Activated T-helper 2 cell treated with anti-CD3 and anti-CD28 coated beads, Interferon-gamma antibody, Interleukin-2, Interleukin-4, amounts not matched to agents 10 μg/mL and 5 μg/mL and 100 μg/mL, durations not matched to agents 14 hours and 24 hours and 36 hours (primary cell): ENCODE measurements around the gene STK24. TPM values are rescaled to one million over a fixed set of nuclear protein-coding genes. Genes with fewer than 3 reads are reported as not detected.

Source experiments
- DNase-seq: peaks from one replicate; pipeline ENCODE4 v3.0.0; 2021; ENCODE audit warnings: low spot score
- H3K27ac Mint-ChIP-seq: one replicate; pipeline ENCODE4 v1.8.0; 2021; ENCODE audit warnings: mixed read lengths
- H3K27me3 Mint-ChIP-seq: one replicate; pipeline ENCODE4 v1.8.0; 2021; ENCODE audit warnings: low read depth, mixed read lengths
- H3K36me3 Mint-ChIP-seq: one replicate; pipeline ENCODE4 v1.8.0; 2021; ENCODE audit warnings: low read depth, mixed read lengths
- H3K4me1 Mint-ChIP-seq: one replicate; pipeline ENCODE4 v1.8.0; 2021; ENCODE audit warnings: low read depth, mixed read lengths
- H3K4me3 Mint-ChIP-seq: one replicate; pipeline ENCODE4 v1.8.0; 2021; ENCODE audit warnings: low read depth, mild to moderate bottlenecking, moderate library complexity, mixed read lengths
- H3K9me3 Mint-ChIP-seq: one replicate; pipeline ENCODE4 v1.8.0; 2021; ENCODE audit warnings: mixed read lengths
- intact Hi-C: fragments of 100-400 bp; cut with micrococcal nuclease; formaldehyde crosslinking; loops from one replicate; pipeline ENCODE4 v1.15.1; 2023
- total RNA-seq: library from RNA; stranded (reverse); gene quantifications from 2 replicates; pipeline ENCODE4 v1.2.3, GENCODE V29; 2022

Gene STK24
- total RNA-seq, 1 donor from 2014 or later: 127 TPM

DNA sequence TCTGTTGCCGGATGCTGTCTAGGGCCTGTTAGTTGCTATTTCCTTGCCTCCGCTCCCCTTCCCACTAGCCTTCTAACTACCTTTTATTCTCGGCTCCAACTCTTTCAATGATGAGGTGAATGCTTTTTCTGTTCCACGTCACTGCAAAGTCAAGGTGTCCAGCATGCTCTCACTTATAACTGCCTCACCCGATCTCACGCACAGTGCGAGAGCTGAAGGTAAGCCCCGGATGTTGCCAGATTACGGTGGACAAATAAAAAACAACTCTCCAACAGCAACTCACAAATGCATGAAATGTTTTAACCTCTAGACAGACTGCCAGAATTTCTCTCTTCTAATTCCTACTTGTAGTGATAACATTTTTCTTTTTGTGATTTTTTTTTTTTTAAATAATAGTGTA lies 169.9 kb downstream of the STK24 start:
- intact Hi-C loops: no loop called here
- DNase-seq: no peak
- no peaks in the 10 kb centered on the region for H3K36me3 Mint-ChIP-seq
- no peaks in the 10 kb centered on the region for H3K9me3 Mint-ChIP-seq
- no peak overlapping the region for H3K27ac Mint-ChIP-seq
- H3K4me1 Mint-ChIP-seq: peaks cover 4% of the 10 kb centered on the region
- no peak overlapping the region for H3K4me3 Mint-ChIP-seq
- peaks cover 11% of the 10 kb centered on the region for H3K27me3 Mint-ChIP-seq

DNA sequence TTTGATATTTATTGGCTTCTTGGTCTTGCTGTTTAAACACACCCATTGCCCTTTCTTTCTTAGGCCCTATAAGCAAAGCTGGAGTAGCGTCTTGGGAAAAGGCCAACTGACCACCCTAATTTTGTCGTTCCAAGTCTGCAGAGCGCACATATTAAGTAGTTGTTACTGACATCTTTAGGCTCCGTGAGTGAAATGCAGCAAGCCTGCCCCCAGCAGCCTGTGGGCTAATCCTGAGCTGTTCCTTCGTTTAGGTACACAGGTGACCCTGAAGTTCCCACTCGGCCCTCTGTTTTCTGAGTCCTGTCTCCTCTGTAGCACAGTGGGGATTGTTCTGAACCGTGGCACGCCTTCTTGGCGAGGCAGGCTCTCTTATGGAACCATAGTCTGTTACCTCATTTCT lies 170.5 kb downstream of the STK24 start:
- no peak for DNase-seq
- intact Hi-C loops: no loop called here
- peaks cover 8% of the 10 kb centered on the region for H3K27me3 Mint-ChIP-seq
- H3K27ac Mint-ChIP-seq: no peak overlapping the region
- no peaks in the 10 kb centered on the region for H3K4me1 Mint-ChIP-seq
- H3K4me3 Mint-ChIP-seq: no peak overlapping the region
- no peaks in the 10 kb centered on the region for H3K36me3 Mint-ChIP-seq
- H3K9me3 Mint-ChIP-seq: no peaks in the 10 kb centered on the region

DNA sequence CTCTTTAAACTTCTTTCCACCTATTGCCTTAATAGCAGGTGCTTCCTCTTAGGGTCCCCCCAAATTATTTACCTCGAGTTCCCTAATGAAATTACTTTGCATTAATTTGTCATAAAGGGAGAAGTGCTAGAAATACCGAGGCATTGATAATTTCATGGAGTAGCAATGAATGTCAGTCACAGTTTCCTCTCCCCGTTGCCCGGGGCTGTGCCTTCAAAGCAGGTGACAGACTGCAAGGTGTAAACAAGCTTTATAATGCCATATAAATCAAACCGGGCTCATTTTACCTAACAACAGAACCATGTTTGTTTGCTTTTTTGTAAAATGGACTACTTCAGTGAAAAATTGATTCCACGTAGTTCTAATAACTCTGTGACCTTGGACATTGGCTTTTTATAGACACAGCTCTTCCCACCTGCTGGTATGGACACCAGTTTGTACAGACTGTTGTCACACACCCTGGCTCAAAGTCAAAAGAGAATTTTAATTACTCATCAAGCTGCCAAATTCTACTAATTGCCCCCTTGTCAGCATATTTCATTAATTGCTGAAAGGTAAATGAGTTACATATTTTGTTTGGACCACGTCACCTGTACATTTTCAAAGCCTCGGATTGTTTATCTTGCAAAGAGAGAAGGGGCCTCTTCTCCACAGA lies 171.1 kb downstream of the STK24 start:
- intact Hi-C loops: no loop called here
- DNase-seq: no peak
- peaks cover 6% of the 10 kb centered on the region for H3K27me3 Mint-ChIP-seq
- no peaks in the 10 kb centered on the region for H3K9me3 Mint-ChIP-seq
- no peaks in the 10 kb centered on the region for H3K4me1 Mint-ChIP-seq
- H3K27ac Mint-ChIP-seq: no peak overlapping the region
- no peak overlapping the region for H3K4me3 Mint-ChIP-seq
- H3K36me3 Mint-ChIP-seq: no peaks in the 10 kb centered on the region

DNA sequence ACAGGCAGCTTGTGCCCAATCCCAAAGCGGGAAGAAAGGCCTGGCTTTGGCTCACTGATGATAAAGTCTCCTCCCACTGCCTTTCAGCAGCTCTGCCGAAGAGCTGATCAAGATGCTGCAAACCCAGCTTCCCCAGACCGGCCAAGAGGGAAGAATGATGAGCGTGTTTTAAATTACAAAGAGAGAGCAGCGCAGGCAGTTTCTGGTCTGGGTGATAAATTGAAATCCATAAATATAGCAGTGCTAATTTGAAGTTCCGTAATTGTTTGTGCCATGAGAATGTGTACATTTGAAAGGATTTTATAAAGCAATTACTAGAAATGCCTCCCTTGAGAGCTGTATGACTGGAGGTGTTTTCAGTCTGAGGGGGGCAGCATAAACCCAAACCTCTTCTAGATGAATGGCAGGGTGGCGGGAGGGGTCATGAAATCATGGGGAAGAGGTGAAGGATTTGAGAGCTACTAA lies 171.8 kb downstream of the STK24 start:
- Mint-ChIP-seq H3K9me3 (no peaks in the 10 kb centered on the region), H3K4me1 (no peaks in the 10 kb centered on the region), H3K27me3 (peaks cover 6% of the 10 kb centered on the region), H3K36me3 (no peaks in the 10 kb centered on the region), H3K27ac (no peak overlapping the region), H3K4me3 (no peak overlapping the region)
- no peak for DNase-seq
- intact Hi-C loops: no loop called here

DNA sequence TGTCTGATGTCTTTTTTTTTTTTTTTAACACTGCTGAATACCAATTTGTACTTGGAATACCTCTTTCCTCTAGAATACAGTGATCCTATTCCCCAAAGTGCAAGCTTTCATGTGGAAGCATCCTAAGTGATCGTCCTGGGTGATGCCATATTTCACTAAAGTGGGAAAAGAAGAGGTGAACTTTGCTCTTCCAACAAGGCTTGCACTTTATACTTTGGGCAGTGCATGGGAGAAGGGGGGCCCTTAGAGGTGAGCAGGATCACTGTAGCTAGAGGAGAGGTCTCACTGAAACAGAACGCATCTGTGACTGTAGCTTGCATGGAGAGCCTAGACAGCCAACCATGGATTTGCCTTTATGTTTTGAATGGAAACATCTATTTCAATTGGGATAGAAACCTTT lies 173.8 kb downstream of the STK24 start:
- H3K4me1 Mint-ChIP-seq: no peaks in the 10 kb centered on the region
- intact Hi-C loops: no loop called here
- H3K9me3 Mint-ChIP-seq: no peaks in the 10 kb centered on the region
- H3K36me3 Mint-ChIP-seq: no peaks in the 10 kb centered on the region
- no peak for DNase-seq
- H3K27ac Mint-ChIP-seq: no peak overlapping the region
- H3K27me3 Mint-ChIP-seq: peaks cover 12% of the 10 kb centered on the region
- H3K4me3 Mint-ChIP-seq: no peak overlapping the region

DNA sequence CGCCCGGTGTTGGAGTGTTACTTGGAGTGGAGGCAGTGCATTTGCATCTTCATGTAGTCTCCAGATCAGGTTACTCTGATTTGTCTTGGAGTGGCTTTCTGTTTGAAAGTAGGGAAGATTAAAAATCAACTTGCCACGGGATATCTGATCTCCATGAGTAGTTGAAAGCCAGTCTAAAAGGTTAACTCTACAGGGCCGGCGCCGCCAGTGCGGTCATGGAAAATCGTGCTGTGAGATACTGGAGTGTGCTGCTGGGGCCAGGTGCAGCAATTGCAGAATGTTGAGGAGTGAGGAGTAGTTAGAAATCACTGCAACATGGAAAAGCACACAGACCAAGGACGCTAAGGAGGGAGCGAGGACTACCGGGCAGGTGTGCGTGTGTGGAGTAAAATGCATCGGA lies 175.0 kb downstream of the STK24 start:
- no peak for DNase-seq
- intact Hi-C loops: no loop called here
- Mint-ChIP-seq H3K9me3 (no peaks in the 10 kb centered on the region), H3K36me3 (no peaks in the 10 kb centered on the region), H3K27me3 (peaks cover 18% of the 10 kb centered on the region), H3K4me1 (no peaks in the 10 kb centered on the region), H3K4me3 (no peak overlapping the region), H3K27ac (no peak overlapping the region)

DNA sequence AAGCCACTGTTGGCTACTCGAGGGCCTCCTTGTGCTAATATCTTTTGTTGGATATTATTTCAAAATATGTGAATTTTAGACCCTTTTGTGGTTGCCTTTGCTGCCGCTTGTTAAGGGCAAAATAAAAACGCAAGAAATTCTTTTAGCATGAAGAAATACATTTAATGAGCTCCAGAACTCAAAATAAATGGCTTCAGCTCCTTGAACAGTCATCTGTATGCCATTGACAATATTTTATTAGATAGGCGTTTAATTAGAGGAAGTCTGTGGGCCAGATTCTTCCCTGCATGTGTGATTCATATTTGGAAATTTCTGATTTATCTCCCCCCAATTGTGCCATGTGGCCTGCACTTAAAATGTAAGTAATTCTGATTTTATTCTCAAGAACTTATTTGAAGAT lies 177.2 kb downstream of the STK24 start:
- H3K9me3 Mint-ChIP-seq: no peaks in the 10 kb centered on the region
- no peaks in the 10 kb centered on the region for H3K4me1 Mint-ChIP-seq
- intact Hi-C loops: no loop called here
- no peaks in the 10 kb centered on the region for H3K36me3 Mint-ChIP-seq
- H3K27ac Mint-ChIP-seq: no peak overlapping the region
- no peak overlapping the region for H3K4me3 Mint-ChIP-seq
- H3K27me3 Mint-ChIP-seq: peaks cover 16% of the 10 kb centered on the region
- no peak for DNase-seq

DNA sequence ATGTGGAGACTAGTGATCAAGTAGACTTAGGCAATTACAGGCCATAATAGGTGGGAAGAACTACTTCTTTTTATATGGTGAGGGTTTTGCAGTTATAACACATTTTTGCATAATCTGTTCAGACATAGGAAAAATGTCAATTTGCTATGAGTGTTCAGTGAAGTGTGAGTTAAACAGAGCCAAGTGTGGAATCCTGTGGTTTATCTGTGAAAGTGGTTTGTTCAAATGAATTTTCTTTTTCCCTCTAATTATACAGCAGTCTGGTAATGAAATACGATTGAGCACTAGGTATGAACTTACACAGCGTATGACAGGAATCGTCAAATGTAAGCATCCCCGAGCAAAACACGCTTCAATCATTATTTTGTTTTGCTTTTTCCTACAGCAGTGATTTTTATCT lies 178.3 kb downstream of the STK24 start:
- Mint-ChIP-seq H3K9me3 (no peaks in the 10 kb centered on the region), H3K27ac (no peak overlapping the region), H3K27me3 (peaks cover 14% of the 10 kb centered on the region), H3K4me3 (no peak overlapping the region), H3K4me1 (no peaks in the 10 kb centered on the region), H3K36me3 (no peaks in the 10 kb centered on the region)
- no peak for DNase-seq
- intact Hi-C loops: no loop called here

DNA sequence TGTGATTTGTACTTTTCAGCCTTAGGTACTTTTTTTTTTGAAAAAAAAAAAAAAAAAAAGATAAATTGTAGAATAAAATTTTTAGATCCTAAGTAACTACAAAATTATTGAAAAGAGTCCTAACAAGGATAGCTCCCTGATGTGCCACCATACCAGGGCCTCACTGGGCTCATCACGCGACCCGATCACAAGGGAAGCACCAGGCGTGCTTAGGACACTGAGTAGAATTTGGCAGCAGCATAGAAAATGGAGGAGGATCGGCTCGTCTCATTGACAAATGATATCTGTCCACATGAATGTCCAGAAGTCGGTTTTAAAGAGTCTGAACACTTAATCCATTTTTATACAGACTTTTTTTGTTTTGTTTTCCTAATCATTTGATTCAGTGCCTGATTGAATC lies 179.0 kb downstream of the STK24 start:
- H3K27me3 Mint-ChIP-seq: peaks cover 14% of the 10 kb centered on the region
- no peak overlapping the region for H3K4me3 Mint-ChIP-seq
- no peak overlapping the region for H3K27ac Mint-ChIP-seq
- intact Hi-C loops: no loop called here
- DNase-seq: no peak
- no peaks in the 10 kb centered on the region for H3K36me3 Mint-ChIP-seq
- H3K9me3 Mint-ChIP-seq: no peaks in the 10 kb centered on the region
- no peaks in the 10 kb centered on the region for H3K4me1 Mint-ChIP-seq

DNA sequence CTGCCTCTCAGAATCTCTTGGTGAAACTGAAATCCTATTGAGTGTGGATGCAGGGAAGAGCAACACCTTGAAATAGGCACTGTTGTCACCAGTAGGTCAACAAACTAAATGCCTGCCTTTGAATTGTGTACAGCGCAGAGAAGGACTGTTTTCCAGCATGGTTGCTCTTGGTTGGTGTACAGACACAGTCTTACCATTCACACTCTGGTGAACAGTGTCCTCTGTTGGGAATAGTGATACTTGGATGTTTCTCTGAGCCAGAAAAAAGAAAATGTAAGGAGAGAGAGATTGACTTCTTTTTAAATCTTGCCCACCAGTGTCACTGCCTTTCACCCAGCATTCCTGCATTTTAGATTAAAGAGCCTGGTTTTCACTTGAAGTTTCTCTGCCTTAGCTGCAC lies 179.7 kb downstream of the STK24 start:
- H3K9me3 Mint-ChIP-seq: no peaks in the 10 kb centered on the region
- intact Hi-C loops: no loop called here
- no peak for DNase-seq
- no peak overlapping the region for H3K4me3 Mint-ChIP-seq
- no peaks in the 10 kb centered on the region for H3K4me1 Mint-ChIP-seq
- no peak overlapping the region for H3K27ac Mint-ChIP-seq
- H3K27me3 Mint-ChIP-seq: peaks cover 14% of the 10 kb centered on the region
- H3K36me3 Mint-ChIP-seq: no peaks in the 10 kb centered on the region

DNA sequence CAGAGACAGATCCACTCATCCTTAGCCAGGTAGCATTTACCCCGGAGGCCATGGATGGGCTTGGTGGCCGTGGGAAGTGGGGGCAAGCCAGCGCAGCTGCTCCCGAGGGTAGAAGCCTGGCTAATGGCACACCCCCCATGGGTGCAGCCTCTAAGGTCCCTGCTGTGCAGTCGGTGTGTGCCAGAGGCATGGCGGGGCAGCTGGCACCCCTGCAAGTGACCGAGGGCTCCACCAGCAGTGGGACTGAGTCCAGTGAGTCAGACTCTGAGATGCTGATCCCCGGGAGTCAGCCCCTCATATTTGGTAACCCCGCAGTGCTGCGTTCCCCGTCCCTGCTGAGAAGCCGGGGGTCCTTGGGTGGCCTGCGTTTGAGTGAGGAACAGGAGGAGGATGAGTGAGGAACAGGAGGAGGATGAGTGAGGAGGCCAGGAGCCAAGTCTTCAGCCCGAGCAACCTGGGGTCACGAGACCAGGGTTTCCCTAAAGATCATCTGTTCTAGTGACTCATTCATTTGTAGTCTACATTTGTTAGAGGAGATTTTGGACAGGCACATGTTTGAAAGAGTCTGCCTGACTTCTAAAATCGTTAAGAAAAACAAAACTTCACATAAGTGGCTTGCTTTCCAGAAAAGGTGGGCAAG lies 180.7 kb downstream of the STK24 start:
- intact Hi-C loops: no loop called here
- H3K36me3 Mint-ChIP-seq: no peaks in the 10 kb centered on the region

More for the DNA sequence above, 180.7 kb downstream of the STK24 start:
- H3K27me3 Mint-ChIP-seq: peaks cover 14% of the 10 kb centered on the region
- DNase-seq: no peak
- H3K9me3 Mint-ChIP-seq: no peaks in the 10 kb centered on the region
- no peak overlapping the region for H3K4me3 Mint-ChIP-seq
- H3K27ac Mint-ChIP-seq: no peak overlapping the region
- no peaks in the 10 kb centered on the region for H3K4me1 Mint-ChIP-seq
